ENCODE data around the gene TFEB. TPM values are rescaled to one million over a fixed set of nuclear protein-coding genes. Genes with fewer than 3 reads are reported as not detected.

TFEB gene
- polyA plus RNA-seq, 1 experiment = 3.9 TPM

DNA sequence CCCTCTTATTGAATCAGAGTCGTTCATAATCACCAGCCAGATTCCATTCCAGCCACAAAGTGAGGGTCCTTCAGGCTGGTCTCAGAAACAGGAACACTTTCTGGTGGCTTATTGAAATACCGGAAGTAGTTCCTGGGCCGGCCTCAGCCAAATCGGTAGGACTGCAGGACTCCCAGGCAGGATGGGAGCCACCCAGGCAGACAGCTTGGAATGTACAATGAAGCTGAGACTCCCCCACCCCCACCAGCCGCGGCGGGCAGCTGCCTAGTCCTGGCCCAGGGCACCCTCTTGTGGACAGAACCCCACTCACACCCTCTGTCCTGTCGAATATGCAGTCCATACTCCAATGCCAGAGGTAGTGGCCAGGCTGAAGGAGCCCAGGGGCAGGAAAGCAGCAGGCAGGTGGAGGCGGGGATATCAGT lies 53.3 kb downstream of the TFEB start:
- Histone ChIP-seq H3K4me3 (ENCODE audit: low read depth, low read length) (no peak overlapping the region), H3K27ac (ENCODE audit: low read depth, low read length) (no peak overlapping the region), H3K27me3 (ENCODE audit: control insufficient read depth, insufficient read depth, low read length) (peaks cover 4% of the 10 kb centered on the region), H3K9me3 (ENCODE audit: control insufficient read depth, insufficient read depth, low read length) (no peaks in the 10 kb centered on the region; the same call in 1 of the 2 replicates)
- peak; percentile 74 for DNase-seq (ENCODE audit: low read depth, low spot score)
- TF ChIP-seq, protein P1, sequence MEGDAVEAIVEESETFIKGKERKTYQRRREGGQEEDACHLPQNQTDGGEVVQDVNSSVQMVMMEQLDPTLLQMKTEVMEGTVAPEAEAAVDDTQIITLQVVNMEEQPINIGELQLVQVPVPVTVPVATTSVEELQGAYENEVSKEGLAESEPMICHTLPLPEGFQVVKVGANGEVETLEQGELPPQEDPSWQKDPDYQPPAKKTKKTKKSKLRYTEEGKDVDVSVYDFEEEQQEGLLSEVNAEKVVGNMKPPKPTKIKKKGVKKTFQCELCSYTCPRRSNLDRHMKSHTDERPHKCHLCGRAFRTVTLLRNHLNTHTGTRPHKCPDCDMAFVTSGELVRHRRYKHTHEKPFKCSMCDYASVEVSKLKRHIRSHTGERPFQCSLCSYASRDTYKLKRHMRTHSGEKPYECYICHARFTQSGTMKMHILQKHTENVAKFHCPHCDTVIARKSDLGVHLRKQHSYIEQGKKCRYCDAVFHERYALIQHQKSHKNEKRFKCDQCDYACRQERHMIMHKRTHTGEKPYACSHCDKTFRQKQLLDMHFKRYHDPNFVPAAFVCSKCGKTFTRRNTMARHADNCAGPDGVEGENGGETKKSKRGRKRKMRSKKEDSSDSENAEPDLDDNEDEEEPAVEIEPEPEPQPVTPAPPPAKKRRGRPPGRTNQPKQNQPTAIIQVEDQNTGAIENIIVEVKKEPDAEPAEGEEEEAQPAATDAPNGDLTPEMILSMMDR (IDR thresholded peaks at IDR 0.05; ENCODE audit: low read depth, low read length) = peak; percentile 91
- ChIA-PET CTCF (interaction anchor here (0.6 to 4.7 kb wide), 11 partner anchors 11 to 317 kb away, joined by 3 to 98 read pairs (median 4); no protein-coding TSS in a partner anchor), POLR2A (interaction anchor here (0.7 to 1.4 kb wide), 2 partner anchors 79 to 87 kb away, joined by 6 to 7 read pairs; no protein-coding TSS in a partner anchor)

DNA sequence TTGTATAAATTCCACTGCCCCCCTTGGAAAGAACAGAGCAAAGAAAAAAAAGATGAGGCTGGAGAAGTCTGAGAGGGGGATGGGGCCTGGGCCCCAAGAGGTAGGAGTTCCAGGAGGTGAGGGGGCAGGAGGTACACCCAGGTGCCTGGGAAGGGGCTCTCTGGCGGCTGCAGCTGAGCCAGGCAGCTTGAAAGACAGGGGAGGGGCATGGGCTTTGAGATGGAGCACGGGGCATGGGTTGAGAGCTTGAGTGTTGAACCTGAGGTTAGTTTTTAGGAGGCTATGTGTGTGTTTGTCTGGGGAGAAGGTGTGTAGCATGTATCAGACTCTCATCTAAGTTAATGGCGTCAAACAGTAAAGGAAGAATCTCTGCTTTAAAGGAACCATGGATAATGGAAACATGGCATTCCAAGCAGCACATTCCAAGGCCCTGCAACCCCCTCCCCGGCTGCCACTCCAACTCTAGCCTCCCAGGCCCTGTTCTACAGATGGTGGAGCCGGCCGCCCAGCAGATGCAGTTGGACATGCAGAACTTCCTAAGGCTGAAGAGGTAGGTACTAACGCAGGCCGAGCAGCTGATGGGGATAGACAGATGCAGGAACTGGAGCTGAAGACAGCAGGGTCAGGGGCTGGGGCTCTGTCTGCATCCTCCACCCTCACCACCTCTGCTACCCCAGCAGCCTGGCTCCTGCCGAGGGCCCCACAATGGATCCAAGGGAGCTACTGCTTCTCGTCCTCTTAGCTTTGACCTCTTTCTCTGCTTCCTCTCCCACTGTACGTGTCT lies 55.0 kb downstream of the TFEB start:
- CTCF ChIA-PET = interaction anchor here (1.3 to 4.7 kb wide), 4 partner anchors 77 to 374 kb away, joined by 3 to 98 read pairs (median 38); no protein-coding TSS in a partner anchor
- no peak for DNase-seq (ENCODE audit: low read depth, low spot score)

DNA sequence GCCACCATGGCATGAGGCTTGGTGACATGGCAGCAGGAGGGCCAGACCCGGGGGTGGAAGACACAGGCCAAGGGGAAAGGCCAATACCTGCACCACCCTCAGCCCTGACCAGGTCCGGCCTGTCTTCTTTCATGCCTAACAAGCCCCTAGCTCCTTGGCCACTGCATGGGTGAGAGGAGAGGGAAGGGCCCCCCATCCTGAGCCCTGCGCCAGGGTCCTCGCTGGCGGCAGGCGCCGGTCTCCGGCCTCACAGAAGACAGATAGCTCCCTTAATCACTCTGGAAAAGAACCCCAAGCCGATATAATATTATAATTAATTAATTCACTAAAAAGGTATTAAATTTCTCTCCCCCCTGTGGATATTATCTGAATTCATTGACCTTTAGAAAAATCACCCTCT lies 55.7 kb downstream of the TFEB start:
- no peak overlapping the region for H3K27ac ChIP-seq (ENCODE audit: low read depth, low read length)
- peaks cover 16% of the 10 kb centered on the region for H3K27me3 ChIP-seq (ENCODE audit: control insufficient read depth, insufficient read depth, low read length)
- TF ChIP-seq, protein P1 (IDR thresholded peaks at IDR 0.05; ENCODE audit: low read depth, low read length) = no peak
- no peaks in the 10 kb centered on the region; the same call in 1 of the 2 replicates for H3K9me3 ChIP-seq (ENCODE audit: control insufficient read depth, insufficient read depth, low read length)
- CTCF ChIA-PET = interaction anchor here (1.2 to 4.7 kb wide), 3 partner anchors 77 to 310 kb away, joined by 4 to 98 read pairs (median 73); no protein-coding TSS in a partner anchor
- H3K4me3 ChIP-seq (ENCODE audit: low read depth, low read length) = no peak overlapping the region
- DNase-seq (ENCODE audit: low read depth, low spot score) = no peak
- POLR2A ChIA-PET = no interaction called here

More for the DNA sequence above, 55.0 kb downstream of the TFEB start:
- TF ChIP-seq, protein P1 (IDR thresholded peaks at IDR 0.05; ENCODE audit: low read depth, low read length) = no peak
- Histone ChIP-seq H3K9me3 (ENCODE audit: control insufficient read depth, insufficient read depth, low read length) (no peaks in the 10 kb centered on the region; the same call in 1 of the 2 replicates), H3K27ac (ENCODE audit: low read depth, low read length) (no peak overlapping the region), H3K27me3 (ENCODE audit: control insufficient read depth, insufficient read depth, low read length) (peaks cover 12% of the 10 kb centered on the region), H3K4me3 (ENCODE audit: low read depth, low read length) (no peak overlapping the region)
- POLR2A ChIA-PET = no interaction called here

DNA sequence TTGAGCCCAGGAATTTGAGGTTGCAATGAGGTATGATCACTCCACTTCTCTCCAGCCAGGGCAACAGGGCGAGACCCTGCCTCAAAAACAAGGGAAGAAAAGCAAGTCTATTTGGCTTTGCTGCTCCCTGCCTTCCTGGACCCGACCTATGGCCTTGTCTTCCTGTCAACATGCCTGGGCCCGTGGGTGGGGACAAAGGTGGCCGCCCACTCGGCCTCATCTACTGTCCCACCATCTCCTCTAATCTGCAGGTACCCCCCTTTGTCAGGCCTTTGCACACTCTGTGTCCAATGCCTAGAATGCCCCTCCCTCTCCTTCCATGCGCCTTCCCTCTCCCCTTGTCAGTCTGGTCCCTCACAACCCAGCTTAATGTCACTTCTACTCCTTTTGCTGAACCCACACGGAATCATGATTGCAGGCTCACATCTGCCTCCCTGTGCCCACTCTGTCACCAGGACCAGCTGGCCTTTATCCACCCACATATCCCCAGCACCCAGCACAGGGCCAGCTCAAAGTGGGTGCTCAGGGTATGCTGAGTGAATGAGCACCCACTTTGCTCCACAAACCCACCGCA lies 56.8 kb downstream of the TFEB start:
- TF ChIP-seq, protein P1 (IDR thresholded peaks at IDR 0.05; ENCODE audit: low read depth, low read length) = no peak
- Histone ChIP-seq H3K27ac (ENCODE audit: low read depth, low read length) (no peak overlapping the region), H3K9me3 (ENCODE audit: control insufficient read depth, insufficient read depth, low read length) (no peaks in the 10 kb centered on the region; the same call in 1 of the 2 replicates), H3K27me3 (ENCODE audit: control insufficient read depth, insufficient read depth, low read length) (peaks cover 19% of the 10 kb centered on the region), H3K4me3 (ENCODE audit: low read depth, low read length) (no peak overlapping the region)
- DNase-seq (ENCODE audit: low read depth, low spot score) = no peak
- ChIA-PET CTCF (interaction anchor here (1.2 to 4.7 kb wide), 3 partner anchors 76 to 309 kb away, joined by 4 to 98 read pairs (median 73); no protein-coding TSS in a partner anchor), POLR2A (no interaction called here)
